Smooth muscle cell (in vitro differentiated cells): ENCODE data around the gene SLC66A2. TPM values are rescaled to one million over a fixed set of nuclear protein-coding genes. Genes with fewer than 3 reads are reported as not detected.

Experiments
- DNase-seq: peaks from one replicate; lab custom pipeline; 2025; ENCODE audit not compliant: unreplicated experiment; lab: John Stamatoyannopoulos, UW
- H2AFZ ChIP-seq: fragments of 200-600 bp; sonication (generic); 2 replicates; pipeline ENCODE4 v1.6.0; 2016; ENCODE audit warnings: antibody characterized with exemption, low read depth, mild to moderate bottlenecking
- H3F3A ChIP-seq: fragments of 200-600 bp; sonication (generic); 2 replicates; pipeline ENCODE4 v1.6.0; 2017; ENCODE audit warnings: antibody characterized with exemption, low read depth
- H3K27ac ChIP-seq: fragments of 200-600 bp; sonication (generic); 2 replicates; pipeline ENCODE4 v1.5.1; 2016; ENCODE audit warnings: low read depth, mild to moderate bottlenecking
- H3K27me3 ChIP-seq: fragments of 200-600 bp; sonication (generic); 2 replicates; pipeline ENCODE4 v1.6.1; 2016; ENCODE audit warnings: low read depth, mild to moderate bottlenecking
- H3K36me3 ChIP-seq: fragments of 200-600 bp; sonication (generic); 2 replicates; pipeline ENCODE4 v1.5.1; 2016; ENCODE audit warnings: low read depth
- H3K4me1 ChIP-seq: fragments of 200-600 bp; sonication (generic); 2 replicates; pipeline ENCODE4 v1.5.1; 2016; ENCODE audit warnings: low read depth
- H3K4me2 ChIP-seq: fragments of 200-600 bp; sonication (generic); 2 replicates; pipeline ENCODE4 v1.6.0; 2016; ENCODE audit warnings: mild to moderate bottlenecking
- H3K4me3 ChIP-seq: fragments of 200-600 bp; sonication (generic); 2 replicates; pipeline ENCODE4 v1.5.1; 2016; ENCODE audit warnings: mild to moderate bottlenecking
- H3K79me2 ChIP-seq: fragments of 200-600 bp; sonication (generic); 2 replicates; pipeline ENCODE4 v1.6.0; 2016; ENCODE audit warnings: low read depth, mild to moderate bottlenecking
- H3K9ac ChIP-seq: fragments of 200-600 bp; sonication (generic); 2 replicates; pipeline ENCODE4 v1.6.0; 2016; ENCODE audit warnings: low read depth
- H3K9me3 ChIP-seq: fragments of 200-600 bp; sonication (generic); replicated peaks from 2 replicates; pipeline ENCODE4 v1.5.1; 2016; ENCODE audit warnings: low read depth
- H4K20me1 ChIP-seq: fragments of 200-600 bp; sonication (generic); 2 replicates; pipeline ENCODE4 v1.6.0; 2016; ENCODE audit warnings: low read depth
- WGBS: methylation state at CpG from one replicate; pipeline ENCODE4 v1.1.7; 2016; ENCODE audit warnings: low lambda C conversion rate; 5-methylcytosine and 5-hydroxymethylcytosine counted together
- polyA plus RNA-seq: library from polyadenylated mRNA; unstranded; fragments of >200 nt; fragmentation: Nextera tagmentation; extraction: Ambion mirVana; gene quantifications from 2 replicates; pipeline ENCODE4 v1.2.1, GENCODE V29; 2016
- total RNA-seq: library from RNA; depleted of rRNA; stranded (reverse); fragments of >200 nt; gene quantifications from 2 replicates; pipeline ENCODE4 v1.2.3, GENCODE V29; 2014
- TF ChIP-seq, protein P1 (sequence below): fragments of 200-600 bp; sonication (generic); IDR thresholded peaks from 2 replicates; pipeline ENCODE4 v1.5.1; 2017; ENCODE audit warnings: borderline replicate concordance, mild to moderate bottlenecking, antibody characterized with exemption; ENCODE audit not compliant: insufficient read depth, poor library complexity, severe bottlenecking

Gene SLC66A2
- total and polyA plus RNA-seq, 2 experiments from 2014 or later: 23.6 to 37.9 TPM

GRCh38 chr18:79900610-79901570 is 50.6 kb downstream of the SLC66A2 start:
- DNase-seq: no peak
- no peak overlapping the region for H3K4me3 ChIP-seq
- H3K79me2 ChIP-seq: no peaks in the 10 kb centered on the region
- H3K9me3 ChIP-seq: peaks cover 13% of the 10 kb centered on the region
- no peaks in the 10 kb centered on the region for H3K4me1 ChIP-seq
- H3K4me2 ChIP-seq: no peak overlapping the region
- TF ChIP-seq, protein P1, sequence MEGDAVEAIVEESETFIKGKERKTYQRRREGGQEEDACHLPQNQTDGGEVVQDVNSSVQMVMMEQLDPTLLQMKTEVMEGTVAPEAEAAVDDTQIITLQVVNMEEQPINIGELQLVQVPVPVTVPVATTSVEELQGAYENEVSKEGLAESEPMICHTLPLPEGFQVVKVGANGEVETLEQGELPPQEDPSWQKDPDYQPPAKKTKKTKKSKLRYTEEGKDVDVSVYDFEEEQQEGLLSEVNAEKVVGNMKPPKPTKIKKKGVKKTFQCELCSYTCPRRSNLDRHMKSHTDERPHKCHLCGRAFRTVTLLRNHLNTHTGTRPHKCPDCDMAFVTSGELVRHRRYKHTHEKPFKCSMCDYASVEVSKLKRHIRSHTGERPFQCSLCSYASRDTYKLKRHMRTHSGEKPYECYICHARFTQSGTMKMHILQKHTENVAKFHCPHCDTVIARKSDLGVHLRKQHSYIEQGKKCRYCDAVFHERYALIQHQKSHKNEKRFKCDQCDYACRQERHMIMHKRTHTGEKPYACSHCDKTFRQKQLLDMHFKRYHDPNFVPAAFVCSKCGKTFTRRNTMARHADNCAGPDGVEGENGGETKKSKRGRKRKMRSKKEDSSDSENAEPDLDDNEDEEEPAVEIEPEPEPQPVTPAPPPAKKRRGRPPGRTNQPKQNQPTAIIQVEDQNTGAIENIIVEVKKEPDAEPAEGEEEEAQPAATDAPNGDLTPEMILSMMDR: no peak
- peaks cover 2% of the 10 kb centered on the region for H3F3A ChIP-seq
- peaks cover 15% of the 10 kb centered on the region for H4K20me1 ChIP-seq
- H3K9ac ChIP-seq: no peak overlapping the region
- H3K27ac ChIP-seq: no peak overlapping the region
- 97% methylated on average over 28 of the region's 28 CpGs for WGBS
- no peaks in the 10 kb centered on the region for H3K36me3 ChIP-seq
- no peaks in the 10 kb centered on the region for H3K27me3 ChIP-seq
- no peak overlapping the region for H2AFZ ChIP-seq

- TF ChIP-seq, protein P1: no peak
- H4K20me1 ChIP-seq: peaks cover 6% of the 10 kb centered on the region
- H3F3A ChIP-seq: no peaks in the 10 kb centered on the region
- no peaks in the 10 kb centered on the region for H3K4me1 ChIP-seq
- DNase-seq: no peak
- no peaks in the 10 kb centered on the region for H3K36me3 ChIP-seq
- H3K27me3 ChIP-seq: no peaks in the 10 kb centered on the region
- H3K4me3 ChIP-seq: no peak overlapping the region
- no peak overlapping the region for H3K9ac ChIP-seq
- WGBS: 97% methylated on average over 39 of the region's 53 CpGs
- no peak overlapping the region for H2AFZ ChIP-seq
- H3K9me3 ChIP-seq: peaks cover 16% of the 10 kb centered on the region
- no peak overlapping the region for H3K27ac ChIP-seq
- H3K79me2 ChIP-seq: no peaks in the 10 kb centered on the region
- no peak overlapping the region for H3K4me2 ChIP-seq
Observed at GRCh38 chr18:79899609-79900445, 51.6 kb downstream of the SLC66A2 start.

DNA sequence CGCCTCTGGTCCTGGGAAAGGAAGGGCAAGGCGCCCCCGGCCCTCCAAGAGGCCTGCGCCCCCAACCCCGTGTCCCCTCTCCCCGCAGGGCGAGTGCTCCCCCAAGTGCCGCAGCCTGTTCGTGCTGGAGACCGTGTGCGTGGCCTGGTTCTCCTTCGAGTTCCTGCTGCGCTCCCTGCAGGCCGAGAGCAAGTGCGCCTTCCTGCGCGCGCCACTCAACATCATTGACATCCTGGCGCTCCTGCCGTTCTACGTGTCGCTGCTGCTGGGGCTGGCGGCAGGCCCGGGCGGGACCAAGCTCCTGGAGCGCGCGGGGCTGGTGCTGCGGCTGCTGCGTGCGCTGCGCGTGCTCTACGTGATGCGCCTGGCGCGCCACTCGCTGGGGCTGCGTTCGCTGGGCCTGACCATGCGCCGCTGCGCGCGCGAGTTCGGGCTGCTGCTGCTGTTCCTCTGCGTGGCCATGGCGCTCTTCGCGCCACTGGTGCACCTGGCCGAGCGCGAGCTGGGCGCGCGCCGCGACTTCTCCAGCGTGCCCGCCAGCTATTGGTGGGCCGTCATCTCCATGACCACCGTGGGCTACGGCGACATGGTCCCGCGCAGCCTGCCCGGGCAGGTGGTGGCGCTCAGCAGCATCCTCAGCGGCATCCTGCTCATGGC is 52.4 kb downstream of the SLC66A2 start:
- Histone ChIP-seq H3K4me3 (no peak overlapping the region), H3K4me1 (no peaks in the 10 kb centered on the region), H3K27me3 (no peaks in the 10 kb centered on the region), H3K4me2 (no peak overlapping the region), H3K27ac (no peak overlapping the region), H3K9ac (no peak overlapping the region), H2AFZ (no peak overlapping the region), H3K36me3 (no peaks in the 10 kb centered on the region), H3F3A (no peaks in the 10 kb centered on the region), H4K20me1 (no peaks in the 10 kb centered on the region), H3K9me3 (peaks cover 16% of the 10 kb centered on the region), H3K79me2 (no peaks in the 10 kb centered on the region)
- 97% methylated on average over 32 of the region's 70 CpGs for WGBS
- TF ChIP-seq, protein P1: no peak
- DNase-seq: no peak
